H1 (cell line): ENCODE results near the gene GRAMD4. TPM values are rescaled to one million over a fixed set of nuclear protein-coding genes. Genes with fewer than 3 reads are reported as not detected.
"Not testable (repeated sequence)": the region's sequence is repeated elsewhere in the genome, so short reads cannot be mapped to it uniquely, and the experiment has no call there.

Experiments used
- CTCF ChIA-PET: fragments of 300-600 bp; sonication (Branson Sonifier 250); formaldehyde crosslinking; loops from one replicate; lab custom pipeline; 2021; ENCODE audit not compliant: partially characterized antibody; lab: Charles Lee
- POLR2A ChIA-PET: fragments of 300-600 bp; sonication (Branson Sonifier 250); formaldehyde crosslinking; loops from one replicate; lab custom pipeline; 2021; ENCODE audit warnings: inconsistent platforms; ENCODE audit not compliant: partially characterized antibody; lab: Charles Lee
- DNase-seq, 2 experiments: peaks; one replicate each; pipeline versions ENCODE4 v3.0.0 to v3.0.0-alpha.2; 2010 to 2022; ENCODE audit warnings: low spot score in 2 of 2, low read depth in 1 of 2, mixed read lengths in 1 of 2
- FAIRE-seq: peaks from 2 replicates; lab custom pipeline; 2011; peaks lifted over from hg19 to GRCh38; lab: Jason Lieb, UNC
- H2AFZ ChIP-seq: 2 replicates; pipeline ENCODE4 v1.8.1; 2012; ENCODE audit warnings: low read length, inconsistent platforms
- H2AK5ac ChIP-seq: 2 replicates; pipeline ENCODE4 v1.6.1; 2013; ENCODE audit warnings: low read depth, low read length
- H2BK120ac ChIP-seq: replicated peaks from 2 replicates; pipeline ENCODE3; 2013; ENCODE audit warnings: low read depth, low read length, inconsistent platforms
- H2BK12ac ChIP-seq: 2 replicates; pipeline ENCODE4 v1.6.1; 2013; ENCODE audit warnings: low read depth, low read length
- H2BK15ac ChIP-seq: 2 replicates; pipeline ENCODE4 v1.6.1; 2013; ENCODE audit warnings: low read length
- H2BK20ac ChIP-seq: 2 replicates; pipeline ENCODE4 v1.6.1; 2013; ENCODE audit warnings: low read length
- H2BK5ac ChIP-seq: 2 replicates; pipeline ENCODE4 v1.6.1; 2013; ENCODE audit warnings: low read depth, low read length
- H3K14ac ChIP-seq: 2 replicates; pipeline ENCODE4 v1.6.1; 2013; ENCODE audit warnings: inconsistent platforms; ENCODE audit not compliant: insufficient read length
- H3K18ac ChIP-seq: 2 replicates; pipeline ENCODE4 v1.6.1; 2013; ENCODE audit warnings: low read length; ENCODE audit errors: extremely low read depth
- H3K23ac ChIP-seq: 2 replicates; pipeline ENCODE4 v1.6.1; 2013; ENCODE audit warnings: inconsistent platforms; ENCODE audit not compliant: insufficient read length
- H3K23me2 ChIP-seq: 2 replicates; pipeline ENCODE4 v1.6.1; 2013; ENCODE audit warnings: low read depth, low read length
- H3K27ac ChIP-seq: 2 replicates; pipeline ENCODE4 v1.6.1; 2011; ENCODE audit warnings: low read depth, low read length, inconsistent platforms
- H3K27me3 ChIP-seq, 4 experiments: replicated peaks in 1 of 4; 1 replicate in 1 of 4; 2 replicates in 3 of 4; pipeline versions ENCODE4 v1.6.1 to v1.8.1; 2011 to 2013; ENCODE audit warnings: low read length in 3 of 4, mild to moderate bottlenecking in 3 of 4, inconsistent platforms in 2 of 4, mixed read lengths in 2 of 4, moderate library complexity in 1 of 4; ENCODE audit not compliant: control insufficient read depth in 3 of 4, insufficient read depth in 3 of 4; ENCODE audit errors: extremely low read depth in 1 of 4
- H3K36me3 ChIP-seq, 4 experiments: 2 replicates each; pipeline versions ENCODE4 v1.6.1 to v1.8.1; 2011 to 2013; ENCODE audit warnings: mild to moderate bottlenecking in 4 of 4, low read length in 3 of 4, moderate library complexity in 2 of 4, control low read depth in 1 of 4, inconsistent platforms in 1 of 4; ENCODE audit not compliant: insufficient read depth in 4 of 4, control insufficient read depth in 2 of 4
- H3K4ac ChIP-seq: replicated peaks from 2 replicates; pipeline ENCODE3; 2013; ENCODE audit warnings: low read length, low read depth, mixed read lengths, inconsistent platforms; ENCODE audit not compliant: insufficient read length
- H3K4me1 ChIP-seq, 4 experiments: replicated peaks in 1 of 4; 1 replicate in 1 of 4; 2 replicates in 3 of 4; pipeline versions ENCODE4 v1.6.1 to v1.8.1; 2011 to 2013; ENCODE audit warnings: low read length in 3 of 4, inconsistent platforms in 2 of 4, mixed read lengths in 1 of 4; ENCODE audit not compliant: insufficient read depth in 4 of 4, control insufficient read depth in 3 of 4
- H3K4me2 ChIP-seq, 2 experiments: 2 replicates each; pipeline versions ENCODE4 v1.6.1 to v1.8.1; 2011 to 2013; ENCODE audit warnings: low read depth in 2 of 2, low read length in 2 of 2, control low read depth in 1 of 2, inconsistent platforms in 1 of 2, mild to moderate bottlenecking in 1 of 2; ENCODE audit not compliant: insufficient read depth in 1 of 2
- H3K4me3 ChIP-seq, 4 experiments: fragments of 200-600, 300-600 bp in 1 of 4; sonication (generic), shearing (Covaris generic), sonication (Bioruptor Twin) in 1 of 4; 2 replicates each; pipeline versions ENCODE4 v1.5.1 to v1.8.1; 2011 to 2016; ENCODE audit warnings: low read length in 4 of 4, low read depth in 3 of 4, control low read depth in 2 of 4, inconsistent platforms in 2 of 4, mild to moderate bottlenecking in 2 of 4, mixed read lengths in 1 of 4, moderate library complexity in 1 of 4; ENCODE audit not compliant: insufficient read depth in 2 of 4; ENCODE audit errors: extremely low read depth in 1 of 4
- H3K56ac ChIP-seq: replicated peaks from 2 replicates; pipeline ENCODE3; 2013; ENCODE audit warnings: low read depth, mild to moderate bottlenecking, mixed read lengths, low read length, inconsistent platforms; ENCODE audit not compliant: insufficient read length
- H3K79me1 ChIP-seq: 2 replicates; pipeline ENCODE4 v1.6.1; 2013; ENCODE audit warnings: low read depth, low read length, control low read depth
- H3K79me2 ChIP-seq, 2 experiments: 2 replicates each; pipeline versions ENCODE4 v1.6.1 to v1.8.1; 2012 to 2013; ENCODE audit warnings: low read length in 2 of 2, mild to moderate bottlenecking in 2 of 2, inconsistent platforms in 1 of 2; ENCODE audit not compliant: insufficient read depth in 2 of 2, control insufficient read depth in 1 of 2
- H3K9ac ChIP-seq, 4 experiments: replicated peaks in 1 of 4; 1 replicate in 1 of 4; 2 replicates in 3 of 4; pipeline versions ENCODE4 v1.6.1 to v1.8.1; 2011 to 2013; ENCODE audit warnings: low read depth in 3 of 4, low read length in 3 of 4, control low read depth in 2 of 4, mild to moderate bottlenecking in 2 of 4, moderate library complexity in 2 of 4, inconsistent platforms in 1 of 4; ENCODE audit errors: extremely low read depth in 1 of 4
- H3K9me3 ChIP-seq, 2 experiments: 2 replicates each; pipeline versions ENCODE4 v1.6.1 to v1.8.1; 2012 to 2013; ENCODE audit warnings: mild to moderate bottlenecking in 2 of 2, moderate library complexity in 2 of 2, control low read depth in 1 of 2, inconsistent platforms in 1 of 2, low read depth in 1 of 2, low read length in 1 of 2, mixed read lengths in 1 of 2; ENCODE audit not compliant: insufficient read depth in 2 of 2
- H4K20me1 ChIP-seq, 2 experiments: replicated peaks in 1 of 2; 2 replicates each; pipeline versions ENCODE3 to v1.8.1; 2011 to 2013; ENCODE audit warnings: inconsistent platforms in 2 of 2, low read length in 2 of 2, mild to moderate bottlenecking in 1 of 2; ENCODE audit not compliant: insufficient read depth in 2 of 2, control insufficient read depth in 1 of 2
- H4K5ac ChIP-seq: 2 replicates; pipeline ENCODE4 v1.6.1; 2013; ENCODE audit warnings: low read length, low read depth, mixed read lengths, inconsistent platforms; ENCODE audit not compliant: insufficient read length
- H4K8ac ChIP-seq: 2 replicates; pipeline ENCODE4 v1.8.0; 2013; ENCODE audit warnings: mild to moderate bottlenecking, moderate library complexity, low read length, inconsistent platforms; ENCODE audit not compliant: insufficient read depth; ENCODE audit errors: extremely low read depth
- H4K91ac ChIP-seq: replicated peaks from 2 replicates; pipeline ENCODE3; 2013; ENCODE audit warnings: low read length, mixed read lengths, inconsistent platforms; ENCODE audit not compliant: insufficient read length
- WGBS, 2 experiments: shearing (Covaris generic) in 1 of 2; methylation state at CpG; one replicate each; pipeline versions ENCODE4 v1.1.6 to v1.1.7; 2013 to 2015; ENCODE audit warnings: low lambda C conversion rate in 2 of 2, mixed read lengths in 2 of 2, inconsistent platforms in 1 of 2, low coverage in 1 of 2, missing lambda C conversion rate in 1 of 2; ENCODE audit not compliant: insufficient replicate concordance in 2 of 2, insufficient coverage in 1 of 2, insufficient read length in 1 of 2; ENCODE audit errors: extremely low coverage in 1 of 2, missing lambda C conversion rate in 1 of 2; 5-methylcytosine and 5-hydroxymethylcytosine counted together
- polyA plus RNA-seq, 7 experiments: library from polyadenylated mRNA; depleted of rRNA in 3 of 7; stranded (reverse) in 5 of 7; unstranded in 2 of 7; fragments of >200 nt in 5 of 7; fragments of 200-250 nt in 2 of 7; gene quantifications; 1 replicate in 5 of 7; 2 replicates in 1 of 7; 4 replicates in 1 of 7; pipeline versions ENCODE4 v1.2.1 to v1.2.3, GENCODE V29; 2011 to 2013; ENCODE audit warnings: missing spikeins in 2 of 7, mixed read lengths in 2 of 7
- total RNA-seq: library from RNA; stranded (reverse); fragmentation: NEBNext Ultra II Directional; extraction: Animal tissue kit (Norgen Biotek cat#: 25700); gene quantifications from 2 replicates; pipeline ENCODE4 v1.2.1, GENCODE V29; 2021

GRAMD4 gene
- total and polyA plus RNA-seq, 2 of the 8 experiments (the other 6 are each of a cell fraction or from before 2014, with no cell fraction given) = 7.9 to 25.6 TPM

- H3K4me3 ChIP-seq, H4K8ac ChIP-seq, H3K14ac ChIP-seq, H3K4me2 ChIP-seq, H3K36me3 ChIP-seq, H3K18ac ChIP-seq, H2AFZ ChIP-seq, H3K27ac ChIP-seq, H3K79me1 ChIP-seq, H2AK5ac ChIP-seq, H2BK12ac ChIP-seq, H4K5ac ChIP-seq, H3K23ac ChIP-seq, FAIRE-seq, H3K4ac ChIP-seq, H3K56ac ChIP-seq, H4K91ac ChIP-seq, H2BK5ac ChIP-seq, H3K79me2 ChIP-seq, H3K27me3 ChIP-seq, CTCF ChIA-PET, H2BK15ac ChIP-seq, DNase-seq, H4K20me1 ChIP-seq, H2BK120ac ChIP-seq, H3K4me1 ChIP-seq, H3K9ac ChIP-seq, H2BK20ac ChIP-seq, H3K9me3 ChIP-seq, H3K23me2 ChIP-seq: not testable (repeated sequence)
- POLR2A ChIA-PET = interaction anchor here (0.6 kb wide), 1 partner anchor 484 kb away, joined by 3 read pairs; no protein-coding TSS in a partner anchor
- 85 to 100% methylated on average over 1 to 2 of the region's 2 CpGs for WGBS, 2 experiments
These were observed 28.1 kb downstream of the GRAMD4 start for GRCh38 chr22:46648225-46648820.
